Bronchial epithelial cell (primary cell): ENCODE measurements around the gene PRPF40A. TPM values are rescaled to one million over a fixed set of nuclear protein-coding genes. Genes with fewer than 3 reads are reported as not detected.
"Not testable (repeated sequence)": the region's sequence is repeated elsewhere in the genome, so short reads cannot be mapped to it uniquely, and the experiment has no call there.

Experiments
- DNase-seq: peaks from one replicate; pipeline ENCODE4 v3.0.0-alpha.2; 2010; ENCODE audit warnings: low read depth
- FAIRE-seq: peaks from 2 replicates; lab custom pipeline; 2011; peaks lifted over from hg19 to GRCh38; lab: Jason Lieb, UNC
- H3K27me3 ChIP-seq: 2 replicates; pipeline ENCODE4 v1.5.1; 2011; ENCODE audit warnings: low read length; ENCODE audit not compliant: control insufficient read depth, insufficient read depth
- H3K36me3 ChIP-seq: 2 replicates; pipeline ENCODE4 v1.5.1; 2011; ENCODE audit warnings: low read length; ENCODE audit not compliant: control insufficient read depth, insufficient read depth
- H3K4me3 ChIP-seq: 2 replicates; pipeline ENCODE4 v1.5.1; 2011; ENCODE audit warnings: mild to moderate bottlenecking, low read depth, low read length, control low read depth
- CTCF ChIP-seq: IDR thresholded peaks from 2 replicates; pipeline ENCODE4 v1.5.1; 2011; ENCODE audit warnings: mild to moderate bottlenecking, moderate library complexity, low read length, control low read depth, inconsistent platforms; ENCODE audit not compliant: insufficient read depth, severe bottlenecking
- total RNA-seq: library from RNA; depleted of rRNA; stranded (reverse); fragments of >200 nt; gene quantifications from 2 replicates; pipeline ENCODE4 v1.2.1, GENCODE V29; 2014

PRPF40A gene
- total RNA-seq, 1 donor from 2014 or later: 107 TPM

- Histone ChIP-seq H3K36me3 (peaks cover 1% of the 10 kb centered on the region), H3K4me3 (no peak overlapping the region), H3K27me3 (no peaks in the 10 kb centered on the region)
- DNase-seq (no peak), FAIRE-seq (no peak)
- TF ChIP-seq CTCF: no peak
Measured at GRCh38 chr2:152759290-152760072, 42.2 kb upstream of the PRPF40A start.

DNA sequence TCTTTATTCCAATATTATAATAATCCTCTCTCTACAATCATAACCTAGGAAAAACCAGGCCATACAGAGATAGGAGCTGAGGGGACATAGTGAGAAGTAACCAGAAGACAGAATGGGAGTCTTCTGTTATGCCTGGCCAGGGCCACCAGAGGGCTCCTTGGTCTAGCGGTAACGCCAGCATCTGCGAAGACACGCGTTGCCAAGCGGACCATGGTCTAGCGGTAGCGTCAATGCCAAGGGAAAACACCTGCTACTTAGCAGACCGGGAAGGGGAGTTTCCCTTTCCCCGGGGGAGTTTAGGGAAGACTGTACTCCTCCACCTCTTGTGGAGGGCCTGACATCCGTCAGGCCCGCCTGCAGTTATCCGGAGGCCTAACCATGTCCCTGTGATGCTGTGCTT lies 37.8 kb upstream of the PRPF40A start:
- Histone ChIP-seq H3K36me3 (peaks cover 1% of the 10 kb centered on the region), H3K4me3 (no peak overlapping the region), H3K27me3 (no peaks in the 10 kb centered on the region)
- TF ChIP-seq CTCF: peak; percentile 48
- DNase-seq: peak; percentile 7
- FAIRE-seq: no peak

GRCh38 chr2:152747751-152748150 lies 30.5 kb upstream of the PRPF40A start:
- not testable (repeated sequence) for FAIRE-seq

GRCh38 chr2:152743002-152743401 lies 25.7 kb upstream of the PRPF40A start:
- H3K36me3 ChIP-seq: peaks cover 6% of the 10 kb centered on the region
- no peak overlapping the region for H3K4me3 ChIP-seq
- FAIRE-seq (no peak), DNase-seq (peak; percentile 26)
- TF ChIP-seq CTCF: peak; percentile 32
- no peaks in the 10 kb centered on the region for H3K27me3 ChIP-seq

More at GRCh38 chr2:152747751-152748150, 30.5 kb upstream of the PRPF40A start:
- not testable (repeated sequence) for H3K4me3 ChIP-seq, H3K27me3 ChIP-seq, H3K36me3 ChIP-seq
- peak; percentile 38 for DNase-seq

- peaks cover 7% of the 10 kb centered on the region for H3K36me3 ChIP-seq
- FAIRE-seq: no peak
- TF ChIP-seq CTCF: peak; percentile 43
- peak; percentile 73 for DNase-seq
- H3K4me3 ChIP-seq: no peak overlapping the region
- H3K27me3 ChIP-seq: no peaks in the 10 kb centered on the region
Measured at GRCh38 chr2:152740743-152741328, 23.6 kb upstream of the PRPF40A start.

GRCh38 chr2:152739705-152740104 lies 22.4 kb upstream of the PRPF40A start:
- not testable (repeated sequence) for H3K27me3 ChIP-seq, DNase-seq, H3K4me3 ChIP-seq, H3K36me3 ChIP-seq
- peak; percentile 36 for FAIRE-seq
